Measurements from ENCODE around the gene SZRD1. TPM values are rescaled to one million over a fixed set of nuclear protein-coding genes. Genes with fewer than 3 reads are reported as not detected.

The SZRD1 gene
- total RNA-seq, 2 donors from 2014 or later = 172 to 204 TPM

GRCh38 chr1:16398371-16398953 lies 31.4 kb downstream of the SZRD1 start:
- Mint-ChIP-seq H3K4me1 (no peaks in the 10 kb centered on the region), H3K27me3 (no peaks in the 10 kb centered on the region), H3K4me3 (no peak overlapping the region), H3K9me3 (no peaks in the 10 kb centered on the region), H3K27ac (peak overlapping the region; percentile 36), H3K36me3 (ENCODE audit: low read depth) (peaks cover 63% of the 10 kb centered on the region)
- no peak for ATAC-seq (replicated peaks)

- Mint-ChIP-seq H3K9me3 (no peaks in the 10 kb centered on the region), H3K36me3 (ENCODE audit: low read depth) (peaks cover 20% of the 10 kb centered on the region), H3K27me3 (no peaks in the 10 kb centered on the region), H3K4me1 (no peaks in the 10 kb centered on the region), H3K4me3 (no peak overlapping the region), H3K27ac (no peak overlapping the region)
- no peak for ATAC-seq (replicated peaks)
Observed at GRCh38 chr1:16402742-16403141, 35.7 kb downstream of the SZRD1 start.

GRCh38 chr1:16405441-16405840 lies 38.4 kb downstream of the SZRD1 start:
- Mint-ChIP-seq H3K36me3 (ENCODE audit: low read depth) (no peaks in the 10 kb centered on the region), H3K27ac (no peak overlapping the region), H3K4me1 (no peaks in the 10 kb centered on the region), H3K9me3 (no peaks in the 10 kb centered on the region), H3K27me3 (no peaks in the 10 kb centered on the region), H3K4me3 (no peak overlapping the region)
- ATAC-seq (replicated peaks) = no peak

GRCh38 chr1:16406868-16407267 lies 39.8 kb downstream of the SZRD1 start:
- H3K36me3 Mint-ChIP-seq (ENCODE audit: low read depth) = no peaks in the 10 kb centered on the region
- no peak overlapping the region for H3K27ac Mint-ChIP-seq
- ATAC-seq (replicated peaks) = no peak
- no peaks in the 10 kb centered on the region for H3K4me1 Mint-ChIP-seq
- H3K4me3 Mint-ChIP-seq = no peak overlapping the region
- no peaks in the 10 kb centered on the region for H3K27me3 Mint-ChIP-seq
- H3K9me3 Mint-ChIP-seq = no peaks in the 10 kb centered on the region

- no peaks in the 10 kb centered on the region for H3K27me3 Mint-ChIP-seq
- H3K36me3 Mint-ChIP-seq (ENCODE audit: low read depth) = no peaks in the 10 kb centered on the region
- H3K4me1 Mint-ChIP-seq = no peaks in the 10 kb centered on the region
- H3K4me3 Mint-ChIP-seq = no peak overlapping the region
- ATAC-seq (replicated peaks) = peak; percentile 14
- H3K27ac Mint-ChIP-seq = no peak overlapping the region
- no peaks in the 10 kb centered on the region for H3K9me3 Mint-ChIP-seq
Observed at GRCh38 chr1:16409536-16410152, 42.6 kb downstream of the SZRD1 start.

GRCh38 chr1:16410803-16411202 lies 43.8 kb downstream of the SZRD1 start:
- H3K4me3 Mint-ChIP-seq = no peak overlapping the region
- no peak overlapping the region for H3K27ac Mint-ChIP-seq
- no peaks in the 10 kb centered on the region for H3K4me1 Mint-ChIP-seq
- H3K9me3 Mint-ChIP-seq = no peaks in the 10 kb centered on the region
- no peak for ATAC-seq (replicated peaks)
- no peaks in the 10 kb centered on the region for H3K27me3 Mint-ChIP-seq
- no peaks in the 10 kb centered on the region for H3K36me3 Mint-ChIP-seq (ENCODE audit: low read depth)

GRCh38 chr1:16413191-16413590 lies 46.1 kb downstream of the SZRD1 start:
- Mint-ChIP-seq H3K27ac (no peak overlapping the region), H3K36me3 (ENCODE audit: low read depth) (no peaks in the 10 kb centered on the region), H3K27me3 (no peaks in the 10 kb centered on the region), H3K9me3 (no peaks in the 10 kb centered on the region), H3K4me3 (no peak overlapping the region), H3K4me1 (no peaks in the 10 kb centered on the region)
- no peak for ATAC-seq (replicated peaks)

GRCh38 chr1:16418823-16419425 lies 51.9 kb downstream of the SZRD1 start:
- Mint-ChIP-seq H3K9me3 (no peaks in the 10 kb centered on the region), H3K27me3 (no peaks in the 10 kb centered on the region), H3K36me3 (ENCODE audit: low read depth) (no peaks in the 10 kb centered on the region), H3K4me3 (peak overlapping the region; percentile 67), H3K4me1 (peaks cover 29% of the 10 kb centered on the region), H3K27ac (peak overlapping the region; percentile 79)
- ATAC-seq (replicated peaks) = peak; percentile 50

GRCh38 chr1:16420424-16421118 lies 53.5 kb downstream of the SZRD1 start:
- Mint-ChIP-seq H3K36me3 (ENCODE audit: low read depth) (no peaks in the 10 kb centered on the region), H3K4me3 (peak overlapping the region; percentile 67), H3K9me3 (no peaks in the 10 kb centered on the region), H3K4me1 (peaks cover 29% of the 10 kb centered on the region), H3K27ac (peak overlapping the region; percentile 79), H3K27me3 (no peaks in the 10 kb centered on the region)
- ATAC-seq (replicated peaks) = peak; percentile 96

- Mint-ChIP-seq H3K9me3 (no peaks in the 10 kb centered on the region), H3K36me3 (ENCODE audit: low read depth) (no peaks in the 10 kb centered on the region), H3K4me3 (peak overlapping the region; percentile 67), H3K27me3 (no peaks in the 10 kb centered on the region), H3K4me1 (peaks cover 29% of the 10 kb centered on the region), H3K27ac (peak overlapping the region; percentile 79)
- ATAC-seq (replicated peaks) = peak; percentile 11
Observed at GRCh38 chr1:16421201-16421600, 54.2 kb downstream of the SZRD1 start.

- Mint-ChIP-seq H3K4me3 (no peak overlapping the region), H3K27ac (no peak overlapping the region), H3K4me1 (peaks cover 29% of the 10 kb centered on the region), H3K9me3 (no peaks in the 10 kb centered on the region), H3K36me3 (ENCODE audit: low read depth) (no peaks in the 10 kb centered on the region), H3K27me3 (no peaks in the 10 kb centered on the region)
- no peak for ATAC-seq (replicated peaks)
Observed at GRCh38 chr1:16422041-16422440, 55.0 kb downstream of the SZRD1 start.

- Mint-ChIP-seq H3K27me3 (no peaks in the 10 kb centered on the region), H3K9me3 (no peaks in the 10 kb centered on the region), H3K27ac (no peak overlapping the region), H3K36me3 (ENCODE audit: low read depth) (no peaks in the 10 kb centered on the region), H3K4me1 (peaks cover 12% of the 10 kb centered on the region), H3K4me3 (no peak overlapping the region)
- ATAC-seq (replicated peaks) = no peak
Observed at GRCh38 chr1:16425125-16426025, 58.3 kb downstream of the SZRD1 start.

- ATAC-seq (replicated peaks) = no peak
- Mint-ChIP-seq H3K4me3 (no peak overlapping the region), H3K27ac (no peak overlapping the region), H3K36me3 (ENCODE audit: low read depth) (no peaks in the 10 kb centered on the region), H3K4me1 (peaks cover 4% of the 10 kb centered on the region), H3K9me3 (no peaks in the 10 kb centered on the region), H3K27me3 (peaks cover 7% of the 10 kb centered on the region)
Observed at GRCh38 chr1:16430606-16431005, 63.6 kb downstream of the SZRD1 start.

- Mint-ChIP-seq H3K4me3 (no peak overlapping the region), H3K27me3 (peaks cover 7% of the 10 kb centered on the region), H3K27ac (no peak overlapping the region), H3K36me3 (ENCODE audit: low read depth) (no peaks in the 10 kb centered on the region), H3K4me1 (peaks cover 4% of the 10 kb centered on the region), H3K9me3 (no peaks in the 10 kb centered on the region)
- ATAC-seq (replicated peaks) = no peak
Observed at GRCh38 chr1:16433030-16433429, 66.0 kb downstream of the SZRD1 start.
